Measurements from ENCODE around the gene TDRKH.

DNA sequence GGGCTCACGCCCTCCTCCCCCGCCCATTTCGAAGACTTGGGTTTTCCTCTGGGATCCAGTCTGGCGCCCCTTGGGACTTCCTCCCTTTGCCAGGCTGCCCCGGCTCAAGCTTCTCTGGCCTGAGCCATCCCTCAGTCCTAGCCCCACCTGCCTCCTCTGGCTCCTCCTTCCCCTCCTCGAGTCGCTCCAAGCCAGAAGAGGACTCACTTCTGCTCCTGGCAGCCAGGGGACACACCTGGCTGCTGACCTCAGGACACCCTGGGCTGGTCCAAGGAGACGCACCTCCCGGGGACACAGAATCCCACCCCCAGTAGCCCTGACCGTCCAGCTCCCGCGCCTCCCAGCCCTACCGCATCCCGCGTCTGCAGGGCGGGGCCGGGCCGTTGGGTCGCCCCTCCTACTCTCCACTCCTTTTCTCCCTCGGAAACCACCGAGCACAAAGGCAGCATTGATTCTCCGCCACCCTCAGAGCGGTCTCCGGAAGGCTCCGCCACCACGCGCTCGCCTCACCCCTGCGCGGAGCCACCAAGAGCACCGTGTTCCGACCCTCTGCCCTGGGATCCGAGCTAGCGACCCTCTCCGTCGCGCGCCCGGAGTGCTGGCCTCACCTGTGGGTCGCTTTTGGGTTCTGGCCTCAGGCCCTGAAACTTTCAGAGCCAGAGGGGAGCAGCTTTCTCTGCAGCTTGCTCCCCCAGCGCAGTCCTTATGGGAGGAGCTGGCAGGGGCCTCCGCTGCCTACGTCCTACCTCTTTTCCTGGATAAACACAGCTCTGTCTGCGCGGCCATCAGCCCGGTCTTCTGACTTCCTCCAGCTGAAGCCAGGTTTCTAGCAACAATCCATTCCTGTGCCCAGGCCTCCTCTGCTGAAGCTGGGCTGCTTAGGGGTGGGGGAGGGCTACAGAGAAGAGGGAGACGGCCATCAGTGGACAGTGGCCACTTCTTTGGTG, 49.4 kb upstream of the TDRKH start, which contains the start of gene C2CD4D:
- TF ChIP-seq POLR2AphosphoS5 (IDR thresholded peaks at IDR 0.05; ENCODE audit: low read depth, low read length) = no peak
- TF ChIP-seq POLR2A (IDR thresholded peaks at IDR 0.05; ENCODE audit: low read depth, low read length) = no peak
- TF ChIP-seq TAF1 (IDR thresholded peaks at IDR 0.05; ENCODE audit: low read depth, low read length) = no peak
- no peak for TF ChIP-seq POU2F2 (IDR thresholded peaks at IDR 0.05; ENCODE audit: low read depth, low read length)
- TF ChIP-seq SPI1 (IDR thresholded peaks at IDR 0.05; ENCODE audit: low read depth, low read length) = no peak
- no peak for TF ChIP-seq PAX5 (IDR thresholded peaks at IDR 0.05; ENCODE audit: insufficient read depth, low read length, severe bottlenecking)
